Activated gamma-delta T cell treated with Interleukin-2 at 50 U/mL for 16 hours (primary cell): ENCODE data around the gene UBE3A.
"Not testable (repeated sequence)": the region's sequence is repeated elsewhere in the genome, so short reads cannot be mapped to it uniquely, and the experiment has no call there.

Source experiments
- DNase-seq: peaks from one replicate; pipeline ENCODE4 v3.0.0-alpha.2; 2020

The UBE3A gene

DNA sequence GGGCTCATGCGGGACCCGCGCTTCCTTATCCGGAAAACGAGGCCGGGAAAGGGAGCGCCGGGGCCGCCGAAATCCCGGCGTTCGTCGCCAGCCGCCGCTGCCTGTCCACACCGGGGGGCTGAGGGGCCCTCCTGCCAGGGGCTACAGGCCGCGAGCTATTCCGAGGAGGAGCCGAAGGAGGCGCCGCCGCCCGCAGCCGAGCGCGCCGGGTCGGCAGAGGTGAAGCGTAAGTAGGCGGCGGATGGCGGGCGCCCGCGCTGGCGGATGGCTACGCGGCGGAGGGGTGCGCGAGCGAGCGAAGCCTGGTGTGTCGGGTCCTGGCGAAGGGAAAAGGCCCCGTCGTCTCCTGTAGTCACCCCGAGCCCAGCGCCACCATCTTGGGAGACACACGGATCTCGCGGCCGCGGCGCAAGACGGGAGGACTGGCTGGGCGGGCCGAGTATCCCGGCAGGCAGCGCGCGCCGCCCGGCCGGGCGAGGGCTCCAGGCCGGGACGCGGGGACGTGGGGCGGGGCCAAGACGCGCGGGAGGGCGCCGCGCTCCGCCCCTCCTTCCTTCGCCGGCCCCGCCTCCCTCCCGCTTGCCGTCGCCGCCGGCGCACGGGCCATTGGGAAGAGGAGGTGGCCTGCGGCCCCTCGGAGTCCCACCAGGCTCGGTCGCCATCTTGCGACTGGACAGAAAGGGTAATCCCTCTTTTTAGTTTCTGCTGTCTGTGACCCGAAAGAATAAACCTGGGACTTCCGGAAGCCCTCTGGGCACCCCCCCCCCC is at the start of gene UBE3A:
Gene UBE3A (minus strand): TSS at position 424 of the 768 bp plus-strand sequence. CDS start 29,917 bp downstream, outside the sequence.
- DNase-seq, result peak; percentile 84

DNA sequence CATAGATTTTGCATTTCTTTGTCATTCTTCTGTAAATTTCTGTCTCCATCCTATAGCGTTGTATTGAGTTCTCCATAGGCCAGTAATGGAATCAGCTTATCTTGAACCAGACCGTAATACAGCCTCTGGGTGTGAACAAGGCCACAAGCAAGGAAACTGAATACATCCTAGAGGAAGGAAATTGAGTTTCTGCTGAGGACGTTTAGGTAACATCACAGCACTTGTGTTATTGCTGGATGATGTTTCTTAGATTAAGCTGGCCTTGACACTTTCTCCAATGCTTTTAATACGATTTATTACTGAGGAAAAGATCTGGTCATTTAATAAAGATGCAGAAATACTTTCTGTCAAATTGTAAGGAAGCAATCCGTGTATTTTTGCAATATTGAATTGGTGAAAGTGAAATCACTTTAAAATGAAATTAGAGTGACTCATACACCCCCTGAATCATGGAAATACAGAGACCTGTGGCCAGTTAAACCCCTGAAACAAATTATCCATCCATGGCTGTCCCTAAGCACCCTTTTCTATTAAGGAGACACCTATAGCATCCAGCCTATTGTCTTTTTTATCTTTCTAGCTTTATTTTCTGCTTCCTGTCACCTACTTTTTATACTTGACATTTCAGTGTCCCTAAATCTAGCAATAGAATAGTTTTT is 48.5 kb upstream of the UBE3A start:
- DNase-seq, result no peak

DNA sequence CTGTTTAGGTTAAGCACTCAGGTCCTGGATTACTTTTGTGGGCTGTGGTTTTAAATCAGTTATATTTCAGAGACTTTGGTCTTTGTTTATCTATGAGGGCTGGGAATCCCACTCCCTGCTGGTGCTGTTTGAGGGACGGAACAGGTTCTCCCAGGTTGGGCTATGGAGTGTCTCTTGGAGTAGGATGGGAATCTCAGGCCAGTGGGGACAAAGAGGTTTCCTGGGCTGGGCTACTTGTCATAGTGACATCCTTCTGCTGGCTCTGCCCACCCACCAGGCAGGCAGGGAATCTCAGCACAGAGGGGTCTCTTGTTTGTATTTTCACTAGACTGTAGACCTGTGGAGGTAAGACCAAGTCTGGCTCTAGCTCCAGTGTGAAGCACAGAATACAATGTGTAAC is 47.2 kb upstream of the UBE3A start:
- DNase-seq, result no peak

DNA sequence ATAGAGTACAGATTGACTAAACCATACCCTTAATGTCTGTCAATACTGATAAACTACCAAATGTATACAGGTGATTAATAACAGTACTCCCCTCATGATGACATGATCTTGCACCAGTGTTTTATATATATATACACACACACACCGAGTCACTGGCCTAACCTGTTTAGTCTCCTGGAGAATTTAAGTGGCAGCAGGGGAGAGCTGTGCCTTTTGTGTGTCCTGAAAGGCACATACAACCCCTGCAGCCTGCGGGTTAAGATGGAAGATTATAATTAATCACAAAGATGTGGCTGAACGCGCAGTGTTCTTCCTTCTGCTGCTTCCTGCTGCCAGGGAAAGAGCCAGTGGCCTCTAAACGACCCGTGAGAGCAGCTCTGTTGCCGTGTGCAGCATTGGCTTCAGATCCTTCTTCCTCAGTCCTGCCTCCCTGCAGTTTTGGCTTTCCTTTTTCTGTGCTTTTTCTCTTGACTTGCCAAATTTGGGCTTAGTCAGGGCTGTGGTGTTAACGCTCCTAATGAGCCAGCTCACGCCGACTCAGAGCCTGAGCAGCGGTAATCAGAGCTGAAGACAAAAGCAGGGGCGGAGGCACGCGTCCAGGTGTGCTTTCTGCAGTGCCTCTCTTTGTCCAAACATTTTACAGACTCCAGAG is 42.5 kb upstream of the UBE3A start:
- DNase-seq, result no peak

DNA sequence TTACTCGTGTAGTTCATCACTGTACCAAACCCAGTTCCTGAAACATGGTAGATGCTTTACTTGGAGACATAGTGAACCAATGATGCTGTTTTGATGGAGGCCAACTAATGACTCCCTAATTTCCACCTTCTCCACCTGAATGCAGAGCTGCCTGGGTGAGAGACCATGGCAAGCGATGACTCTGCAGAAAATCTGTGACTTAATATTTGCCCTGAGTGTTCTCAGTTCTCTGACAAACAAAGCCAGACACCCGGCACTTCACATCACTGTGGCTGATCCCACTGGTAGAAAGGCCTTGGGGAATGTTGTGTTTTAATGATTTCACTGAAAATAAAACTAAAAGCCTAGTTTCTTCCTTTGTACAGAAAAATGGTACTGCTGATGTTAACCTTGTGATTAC is 39.5 kb upstream of the UBE3A start:
- DNase-seq, result no peak

DNA sequence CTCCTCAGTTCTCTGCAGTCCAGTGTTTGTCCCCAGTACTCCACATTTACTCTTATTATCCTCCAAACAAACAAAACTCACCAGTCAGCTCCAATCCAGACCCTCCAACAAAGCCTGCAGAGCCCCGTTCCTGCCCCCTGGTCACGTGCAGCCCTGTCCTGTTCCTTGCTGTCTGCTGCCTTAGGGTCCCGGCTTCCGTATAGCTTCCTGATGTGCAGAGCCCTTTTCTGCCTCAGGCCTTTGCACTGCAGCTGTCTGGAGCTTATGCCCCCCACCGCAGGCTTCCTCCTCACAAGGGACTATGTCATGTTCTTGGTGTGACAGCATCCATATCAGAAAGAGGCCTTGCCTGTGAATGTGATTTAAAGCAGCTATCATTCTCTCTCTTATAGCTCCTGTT is 39.0 kb upstream of the UBE3A start:
- DNase-seq, result no peak

DNA sequence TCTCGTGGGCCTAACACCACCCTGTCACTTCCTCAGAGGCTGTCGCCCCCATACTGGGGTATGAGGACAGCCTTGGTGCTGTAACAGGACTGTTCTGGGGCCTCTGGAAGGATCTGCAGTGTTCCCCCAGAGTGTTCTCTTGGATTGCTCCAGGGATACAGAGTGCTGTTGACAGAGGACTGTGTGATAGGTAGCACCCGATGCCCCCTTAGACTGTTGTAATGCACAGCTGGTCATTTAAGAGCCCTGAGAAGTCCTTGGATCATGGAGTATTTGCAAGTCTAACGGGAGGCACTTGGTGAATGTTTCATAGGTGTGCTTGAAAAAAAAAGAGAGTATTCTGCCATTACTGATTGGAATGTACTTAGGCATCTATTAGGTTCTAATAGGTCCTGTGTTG is 35.4 kb upstream of the UBE3A start:
- DNase-seq, result no peak

DNA sequence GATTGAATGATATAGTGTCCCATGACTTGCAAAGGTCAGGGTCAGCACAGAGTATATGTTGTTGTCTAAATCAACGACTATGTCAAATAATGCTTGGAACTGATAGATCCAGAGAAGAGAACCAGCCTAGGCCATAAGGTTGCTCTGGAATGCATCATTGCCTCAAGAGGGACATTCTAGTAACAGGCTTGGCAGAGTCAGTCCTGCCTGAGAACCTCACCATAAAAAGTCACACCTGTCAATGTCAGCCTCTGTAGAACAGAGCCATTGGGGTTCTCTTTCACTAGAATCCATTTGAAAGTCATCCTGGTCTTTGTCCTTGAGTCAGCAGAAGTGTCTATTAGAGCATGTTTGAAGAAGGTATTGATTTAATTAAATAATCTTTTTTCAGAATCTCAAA is 31.4 kb upstream of the UBE3A start:
- no peak for DNase-seq

DNA sequence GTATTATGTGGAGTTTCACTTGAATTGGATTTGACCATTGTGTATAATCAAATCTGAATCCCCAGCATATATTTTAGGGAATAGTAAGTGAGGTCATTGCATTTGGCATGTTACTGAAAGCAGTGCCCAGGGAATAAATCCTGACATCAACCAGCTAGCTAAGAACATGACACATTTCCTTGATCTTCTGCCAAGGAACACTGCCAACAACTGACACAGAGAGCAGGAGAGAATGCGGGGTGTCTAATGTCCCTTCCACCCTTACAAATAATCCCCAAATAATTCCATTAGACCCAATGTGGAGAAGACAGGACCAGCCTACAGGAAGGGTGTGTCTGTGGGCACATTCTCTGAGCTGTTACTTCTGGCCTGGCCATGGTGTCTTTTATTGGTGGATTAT is 30.6 kb upstream of the UBE3A start:
- DNase-seq, result no peak

DNA sequence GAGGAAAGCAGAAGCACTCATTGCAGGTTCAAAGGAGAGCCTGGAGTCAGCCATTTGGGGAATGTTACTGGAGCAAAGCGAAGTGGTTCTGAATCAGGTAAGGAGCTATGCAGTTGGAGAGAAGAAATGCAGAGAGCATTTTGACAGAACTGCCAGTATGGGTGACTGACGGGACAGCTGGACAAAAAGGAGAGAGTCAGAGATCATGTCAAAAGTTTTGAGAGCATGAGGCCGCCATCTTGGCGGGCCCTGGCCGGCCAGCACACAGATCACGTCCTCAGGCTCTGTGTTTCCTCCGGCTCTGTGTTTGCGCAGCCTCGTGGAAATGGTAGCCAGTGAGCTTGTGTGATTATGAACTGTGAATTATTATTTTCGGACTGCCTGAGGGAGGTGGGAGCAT is 29.8 kb upstream of the UBE3A start:
- no peak for DNase-seq

DNA sequence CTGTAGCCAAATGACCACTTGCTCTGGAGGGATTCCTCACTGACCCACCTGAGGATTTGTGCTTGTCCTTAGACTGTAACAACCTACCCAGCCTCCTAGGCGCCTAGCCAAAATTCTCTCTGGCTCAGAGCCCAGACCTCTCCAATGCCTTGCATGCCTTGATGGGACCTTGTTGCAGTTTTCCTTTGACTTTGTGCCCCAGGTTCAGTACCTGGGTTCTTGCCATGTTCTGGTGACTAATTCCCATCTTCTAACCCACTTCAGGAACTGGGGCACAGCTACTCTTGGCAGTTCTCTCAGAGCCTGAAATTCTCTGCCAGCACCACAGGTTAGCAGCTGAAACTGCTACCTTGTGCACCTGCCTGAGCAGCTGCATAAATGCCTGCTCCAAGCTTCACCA is 27.0 kb upstream of the UBE3A start:
- no peak for DNase-seq

DNA sequence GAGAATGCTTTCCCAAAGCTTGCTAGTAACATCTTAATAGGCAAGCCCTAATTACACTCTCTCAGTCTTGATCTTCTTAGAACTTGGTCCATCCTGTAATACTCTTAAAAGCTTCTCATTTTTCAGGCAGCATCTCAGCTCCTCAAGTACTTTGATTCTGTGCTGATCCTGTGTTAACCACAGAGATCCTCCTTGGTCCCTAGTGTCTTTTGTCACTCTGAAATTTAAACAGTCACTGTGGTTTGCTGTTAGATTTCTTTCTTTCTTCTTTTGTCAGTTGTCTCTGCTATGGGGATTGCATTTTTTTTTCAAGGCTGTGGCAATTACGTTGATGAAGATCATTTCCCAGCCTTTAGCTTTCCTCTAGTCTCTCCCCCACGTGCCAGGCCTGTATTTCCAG is 26.0 kb upstream of the UBE3A start:
- no peak for DNase-seq

DNA sequence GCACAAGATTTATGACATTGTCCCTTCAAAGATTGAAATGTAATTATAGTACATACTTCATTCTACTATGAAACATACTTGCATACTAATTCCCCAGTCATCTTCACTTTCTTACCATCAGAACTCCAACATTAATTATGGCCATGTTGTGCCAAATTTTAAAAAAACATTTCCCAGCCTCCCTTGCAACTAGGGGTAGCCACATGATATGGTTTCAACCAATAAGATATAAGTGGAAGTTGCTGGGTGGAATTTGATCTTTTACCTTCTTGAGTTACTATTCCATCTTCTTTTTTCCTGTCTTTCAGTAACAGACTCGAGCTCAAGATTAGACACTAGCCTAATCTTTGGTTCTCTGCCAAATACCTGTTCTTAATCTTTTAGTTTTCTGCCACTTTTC is 25.6 kb upstream of the UBE3A start:
- DNase-seq, result no peak

DNA sequence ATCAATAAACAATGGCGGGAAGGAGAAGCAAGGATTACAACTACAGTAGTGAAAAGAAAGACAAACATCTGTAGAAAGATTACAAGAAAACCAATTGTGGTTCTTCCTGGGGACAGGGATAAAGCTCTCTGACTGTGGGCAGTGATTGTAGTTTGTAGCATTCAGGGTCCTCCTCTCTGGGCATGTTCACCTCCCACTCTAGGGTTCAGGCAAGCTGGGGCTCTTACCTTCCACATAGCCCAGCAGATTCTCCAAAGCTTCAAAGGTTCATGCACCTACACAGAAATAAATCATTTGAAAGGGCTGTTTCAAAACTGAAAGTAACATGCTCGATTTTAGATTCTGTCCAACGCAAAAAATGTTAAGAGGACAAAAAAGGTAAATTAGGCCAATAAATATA is 17.4 kb upstream of the UBE3A start:
- DNase-seq, result no peak

DNA sequence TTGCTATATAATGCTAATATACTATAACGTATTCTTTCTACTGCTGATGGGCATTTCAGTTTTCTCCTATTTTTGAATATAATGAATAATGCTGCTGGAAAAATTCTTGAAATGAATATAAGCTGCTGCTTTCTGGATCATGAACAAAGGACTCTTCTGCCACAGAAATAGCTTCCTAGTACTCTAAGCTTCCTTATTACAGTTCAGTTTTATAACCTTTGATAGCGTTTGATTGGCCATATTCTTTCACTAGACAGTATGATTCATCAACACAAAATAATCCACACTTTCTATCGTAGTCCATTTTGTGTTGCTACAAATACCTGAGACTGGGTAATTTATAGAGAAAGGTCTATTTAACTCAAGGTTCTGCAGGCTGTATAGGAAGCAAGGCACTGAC is 16.4 kb upstream of the UBE3A start:
- DNase-seq, result no peak

DNA sequence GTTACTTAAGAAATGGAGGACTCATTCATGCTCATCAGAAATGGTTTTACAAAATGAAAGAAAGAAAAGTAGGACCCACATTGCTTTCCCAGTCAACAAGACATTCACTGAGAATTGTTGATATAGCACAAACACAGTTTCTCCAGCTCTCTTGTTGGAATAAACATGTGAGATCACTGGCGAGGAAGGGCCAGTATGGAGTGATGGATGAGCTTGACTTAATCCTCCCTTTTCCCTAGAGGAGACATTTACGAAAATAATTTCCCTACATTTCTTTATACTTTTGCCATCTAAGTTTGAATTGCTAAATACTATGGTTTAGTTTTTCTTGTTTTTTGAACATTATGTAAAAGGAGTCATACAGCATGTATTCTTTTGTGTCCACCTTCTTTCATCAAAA is 15.9 kb upstream of the UBE3A start:
- no peak for DNase-seq

DNA sequence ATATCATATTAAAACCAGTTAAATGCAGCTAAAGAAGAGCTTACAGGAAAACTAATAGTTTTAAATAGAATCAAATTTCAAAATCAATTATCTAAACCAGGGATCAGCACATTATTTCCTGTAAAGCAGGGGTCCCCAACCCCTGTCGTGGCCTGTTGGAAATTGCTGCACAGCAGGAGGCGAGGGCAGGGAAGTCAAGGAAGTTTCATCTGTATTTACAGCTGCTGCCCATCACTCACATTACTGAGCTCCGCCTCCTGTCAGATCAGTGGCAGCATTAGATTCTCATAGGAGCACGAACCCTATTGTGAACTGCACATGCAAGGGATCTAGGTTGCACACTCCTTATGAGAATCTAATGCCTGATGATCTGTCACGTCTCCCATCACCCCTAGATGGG is 14.4 kb upstream of the UBE3A start:
- not testable (repeated sequence) for DNase-seq

DNA sequence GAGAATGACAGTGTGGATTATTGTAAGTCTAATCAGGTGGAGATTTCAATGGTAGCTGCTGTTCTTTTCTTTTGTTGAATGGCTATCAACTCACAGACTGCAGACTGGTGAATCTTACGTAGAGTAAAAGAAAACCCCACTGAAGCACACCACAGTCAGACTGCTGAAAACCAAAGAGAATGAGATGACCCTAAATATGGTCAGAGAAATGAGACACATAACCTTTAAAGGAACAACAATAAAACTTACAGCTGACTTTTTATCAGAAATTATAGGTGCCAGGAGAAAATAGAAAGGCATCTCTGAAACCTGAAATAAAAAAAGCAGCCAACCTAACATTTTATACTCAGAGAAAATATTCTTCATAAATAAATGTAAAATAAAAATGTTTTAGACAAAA is 12.7 kb upstream of the UBE3A start:
- DNase-seq, result no peak

DNA sequence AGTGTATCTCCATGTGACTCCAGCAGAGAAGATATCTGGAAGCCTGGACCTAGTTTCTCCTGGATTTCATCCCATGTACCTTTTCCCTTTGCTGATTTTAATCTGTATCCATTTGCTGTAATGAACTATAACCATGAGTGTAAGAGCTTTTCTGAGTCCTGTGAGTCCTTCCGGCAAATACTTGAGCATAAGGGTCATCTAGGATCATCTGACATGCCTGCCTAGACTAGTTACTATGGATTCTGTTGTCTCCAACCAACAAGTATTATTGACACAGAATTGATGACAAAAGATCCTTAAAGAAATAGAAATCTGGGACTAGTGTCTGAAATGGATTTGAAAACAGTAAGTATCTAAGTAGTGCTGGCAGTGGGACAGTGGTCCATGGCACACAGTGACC is 11.3 kb upstream of the UBE3A start:
- DNase-seq, result no peak

DNA sequence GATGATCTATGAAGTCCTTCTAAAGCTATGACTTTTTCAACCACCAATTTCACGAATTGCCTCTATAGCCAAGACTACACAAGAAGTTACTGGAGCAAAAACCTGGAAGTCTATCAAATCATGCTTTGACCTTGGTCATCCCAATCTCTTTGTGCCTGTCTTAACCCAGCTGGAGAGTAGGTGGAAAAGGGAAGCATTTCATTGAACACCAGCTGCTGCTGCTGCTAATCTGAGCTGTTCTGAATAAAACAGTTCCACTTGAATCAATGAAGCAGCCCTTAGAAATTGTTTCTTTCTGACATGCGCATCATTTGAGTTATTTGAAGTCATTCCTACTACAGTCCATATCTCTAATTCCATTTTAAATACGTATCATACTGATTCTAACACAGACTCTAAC is 7.3 kb upstream of the UBE3A start:
- DNase-seq, result no peak

DNA sequence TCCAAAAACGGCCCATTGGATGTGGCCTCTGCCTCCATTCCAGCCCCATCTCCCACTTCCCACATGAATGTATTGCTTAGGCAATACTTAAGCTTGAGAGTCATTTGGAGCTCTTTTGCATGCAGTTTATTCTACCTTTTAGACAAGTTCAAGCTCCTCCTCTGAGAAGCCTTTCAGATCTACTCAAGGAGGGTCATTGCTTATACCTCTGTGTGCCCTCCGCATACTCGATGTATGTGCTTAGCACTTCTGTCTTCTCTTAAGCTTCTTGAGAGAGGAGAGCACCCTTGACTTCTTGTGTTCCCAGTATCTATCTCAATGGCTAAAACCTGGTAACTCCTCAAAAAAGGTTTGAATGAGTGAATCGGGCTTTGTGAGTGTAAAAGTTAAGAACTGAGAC is 6.6 kb upstream of the UBE3A start:
- DNase-seq, result no peak

DNA sequence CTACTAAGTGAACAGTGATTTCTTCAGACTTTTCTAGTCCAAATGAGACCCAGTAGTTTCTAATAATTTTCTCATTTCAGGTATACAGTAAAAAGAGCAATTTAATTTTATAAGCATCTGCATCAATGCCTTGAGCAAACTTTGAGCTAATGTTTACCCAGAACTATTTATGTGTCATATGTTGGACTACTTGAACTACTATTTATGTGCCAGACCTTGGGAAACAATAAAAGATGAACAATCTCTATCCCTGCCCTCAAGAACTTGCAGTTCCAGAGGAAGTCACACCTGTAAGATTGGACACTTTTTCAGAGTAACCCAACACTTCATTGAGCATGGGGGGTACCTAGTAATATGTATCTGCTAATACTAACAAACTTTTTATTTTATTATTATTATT is 2.3 kb upstream of the UBE3A start:
- no peak for DNase-seq

DNA sequence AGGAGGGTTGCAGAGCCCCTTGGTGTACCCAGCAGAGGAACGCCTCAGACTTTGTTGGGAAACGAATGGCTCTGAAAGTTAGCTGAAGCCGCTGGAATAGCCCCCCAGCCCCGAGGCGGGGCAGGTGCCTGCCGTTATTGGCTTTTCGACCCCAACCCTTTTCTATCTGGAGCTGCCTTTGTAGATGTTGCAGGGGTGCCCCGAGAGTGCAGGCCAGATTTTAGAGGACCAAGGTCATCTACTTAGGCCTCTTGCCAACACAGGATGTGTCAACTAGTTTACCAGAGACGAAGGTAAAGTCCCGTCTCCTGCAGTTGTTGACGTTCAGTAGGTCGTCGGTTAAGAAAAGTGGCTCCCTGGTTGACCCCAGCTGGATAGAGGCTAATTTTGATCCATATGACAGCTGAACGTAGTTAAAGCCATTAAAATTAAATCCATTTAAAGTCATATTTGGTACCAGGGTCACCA is 579 bp upstream of the UBE3A start:
- no peak for DNase-seq
